GM23338 (cell line): ENCODE measurements around the gene ACSL6. TPM values are rescaled to one million over a fixed set of nuclear protein-coding genes. Genes with fewer than 3 reads are reported as not detected.

ENCODE experiments used
- ATAC-seq: fragments of 200-7000 bp; cut with Tn5 transposase; 3 replicates; pipeline ENCODE4 v1.9.1; 2020
- DNase-seq: peaks from one replicate; pipeline ENCODE4 v3.0.0-alpha.2; 2015; ENCODE audit warnings: low spot score
- H2AFZ ChIP-seq: fragments of 200-600 bp; sonication (generic); 2 replicates; pipeline ENCODE4 v1.8.0; 2016; ENCODE audit warnings: antibody characterized with exemption, mild to moderate bottlenecking, moderate library complexity
- H3F3A ChIP-seq: fragments of 200-600 bp; sonication (generic); replicated peaks from 2 replicates; pipeline ENCODE4 v1.8.0; 2017; ENCODE audit warnings: antibody characterized with exemption, mixed run types, low read depth
- H3K27ac ChIP-seq: fragments of 200-600 bp; sonication (generic); 2 replicates; pipeline ENCODE4 v1.6.1; 2016; ENCODE audit warnings: low read depth
- H3K27me3 ChIP-seq: fragments of 200-600 bp; sonication (generic); 2 replicates; pipeline ENCODE4 v1.8.0; 2016; ENCODE audit warnings: mild to moderate bottlenecking, mixed run types, moderate library complexity; ENCODE audit not compliant: insufficient read depth
- H3K36me3 ChIP-seq: fragments of 200-600 bp; sonication (generic); 2 replicates; pipeline ENCODE4 v1.8.0; 2016; ENCODE audit warnings: mild to moderate bottlenecking; ENCODE audit not compliant: insufficient read depth
- H3K4me1 ChIP-seq: fragments of 200-600 bp; sonication (generic); 2 replicates; pipeline ENCODE4 v1.8.0; 2016; ENCODE audit warnings: mild to moderate bottlenecking, moderate library complexity; ENCODE audit not compliant: insufficient read depth
- H3K4me2 ChIP-seq: fragments of 200-600 bp; sonication (generic); 2 replicates; pipeline ENCODE4 v1.7.1; 2017; ENCODE audit warnings: mixed run types
- H3K4me3 ChIP-seq: fragments of 200-600 bp; sonication (generic); 2 replicates; pipeline ENCODE4 v1.6.1; 2016; ENCODE audit warnings: mixed run types
- H3K79me2 ChIP-seq: fragments of 200-600 bp; sonication (generic); replicated peaks from 2 replicates; pipeline ENCODE4 v1.8.0; 2017; ENCODE audit warnings: mild to moderate bottlenecking; ENCODE audit not compliant: insufficient read depth
- H3K9me2 ChIP-seq: fragments of 200-600 bp; sonication (generic); 2 replicates; pipeline ENCODE4 v1.8.0; 2017; ENCODE audit not compliant: insufficient read depth
- H4K20me1 ChIP-seq: fragments of 200-600 bp; sonication (generic); replicated peaks from 2 replicates; pipeline ENCODE4 v1.8.0; 2017; ENCODE audit warnings: mild to moderate bottlenecking; ENCODE audit not compliant: insufficient read depth
- H3K27ac Mint-ChIP-seq: 2 replicates; pipeline ENCODE4 v1.8.0; 2020; ENCODE audit warnings: inconsistent platforms, mild to moderate bottlenecking, moderate library complexity, mixed read lengths
- H3K27me3 Mint-ChIP-seq: 3 replicates; pipeline ENCODE4 v1.8.0; 2022; ENCODE audit warnings: low read depth, mild to moderate bottlenecking, moderate library complexity, mixed read lengths, inconsistent platforms; ENCODE audit not compliant: insufficient read depth, poor library complexity
- H3K36me3 Mint-ChIP-seq: 3 replicates; pipeline ENCODE4 v1.8.0; 2021; ENCODE audit warnings: low read depth, mild to moderate bottlenecking, inconsistent platforms, moderate library complexity, mixed read lengths
- H3K4me1 Mint-ChIP-seq: 3 replicates; pipeline ENCODE4 v1.8.0; 2020; ENCODE audit warnings: mild to moderate bottlenecking, inconsistent platforms, mixed read lengths
- H3K4me3 Mint-ChIP-seq: 3 replicates; pipeline ENCODE4 v1.8.0; 2021; ENCODE audit warnings: moderate library complexity, mild to moderate bottlenecking, inconsistent platforms, mixed read lengths
- H3K9me3 Mint-ChIP-seq: 3 replicates; pipeline ENCODE4 v1.8.0; 2020; ENCODE audit warnings: moderate library complexity, mild to moderate bottlenecking, inconsistent platforms, mixed read lengths
- CREB1 ChIP-seq: fragments of 250-450 bp; sonication (Bioruptor Pico); IDR thresholded peaks from 2 replicates; pipeline ENCODE4 v1.5.0; 2020; ENCODE audit warnings: low read depth, mild to moderate bottlenecking, moderate library complexity
- ETS1 ChIP-seq: IDR thresholded peaks from 2 replicates; pipeline ENCODE4 v1.6.1; 2016; ENCODE audit warnings: antibody characterized with exemption
- EZH2 ChIP-seq: fragments of 200-600 bp; sonication (generic); IDR thresholded peaks from one replicate; pipeline ENCODE4 v1.8.0; 2017; ENCODE audit warnings: antibody characterized with exemption, mild to moderate bottlenecking, low read depth; ENCODE audit not compliant: unreplicated experiment
- EZH2phosphoT487 ChIP-seq: fragments of 200-600 bp; sonication (generic); IDR thresholded peaks from one replicate; pipeline ENCODE4 v1.8.1; 2018; ENCODE audit warnings: antibody characterized with exemption; ENCODE audit not compliant: unreplicated experiment
- JUNB ChIP-seq: IDR thresholded peaks from one replicate; pipeline ENCODE4 v1.6.1; 2016; ENCODE audit warnings: antibody characterized with exemption; ENCODE audit not compliant: unreplicated experiment
- NANOG ChIP-seq: IDR thresholded peaks from 2 replicates; pipeline ENCODE4 v1.6.1; 2016; ENCODE audit warnings: antibody characterized with exemption, borderline replicate concordance
- POLR2AphosphoS5 ChIP-seq: IDR thresholded peaks from 2 replicates; pipeline ENCODE4 v1.6.1; 2016; ENCODE audit warnings: antibody characterized with exemption, low read depth
- STAT1 ChIP-seq: IDR thresholded peaks from one replicate; pipeline ENCODE4 v1.6.1; 2016; ENCODE audit warnings: antibody characterized with exemption; ENCODE audit not compliant: unreplicated experiment
- ZNF114 ChIP-seq: fragments of 250-450 bp; sonication (Bioruptor Pico); IDR thresholded peaks from 2 replicates; pipeline ENCODE4 v1.5.0; 2020; ENCODE audit warnings: mild to moderate bottlenecking, moderate library complexity
- ZNF331 ChIP-seq: fragments of 250-450 bp; sonication (Bioruptor Pico); IDR thresholded peaks from 2 replicates; pipeline ENCODE4 v1.5.0; 2020; ENCODE audit warnings: low read depth, mild to moderate bottlenecking, moderate library complexity
- polyA plus RNA-seq: library from polyadenylated mRNA; unstranded; fragments of >200 nt; fragmentation: Nextera tagmentation; extraction: Ambion mirVana; gene quantifications from 2 replicates; pipeline ENCODE4 v1.2.1, GENCODE V29; 2016
- total RNA-seq: library from RNA; depleted of rRNA; stranded (reverse); fragments of >200 nt; shearing (Covaris generic); gene quantifications from 2 replicates; pipeline ENCODE4 v1.2.3, GENCODE V29; 2014
- TF ChIP-seq, protein P1 (sequence below), 2 experiments: fragments of 200-600 bp in 1 of 2; sonication (generic) in 1 of 2; conservative IDR thresholded peaks; 2 replicates each; pipeline versions ENCODE4 v1.5.1 to v1.6.1; 2016 to 2017; ENCODE audit warnings: antibody characterized with exemption in 2 of 2, low read depth in 2 of 2, mild to moderate bottlenecking in 2 of 2, moderate library complexity in 1 of 2
- TF ChIP-seq, protein P2 (sequence below): fragments of 250-450 bp; sonication (Bioruptor Pico); IDR thresholded peaks from 2 replicates; pipeline ENCODE4 v1.5.0; 2020; ENCODE audit warnings: mild to moderate bottlenecking, moderate library complexity
- TF ChIP-seq, protein P3 (sequence below): IDR thresholded peaks from one replicate; pipeline ENCODE4 v1.6.1; 2018; ENCODE audit warnings: antibody characterized with exemption; ENCODE audit not compliant: unreplicated experiment

Gene ACSL6
- total and polyA plus RNA-seq, 2 experiments from 2014 or later = 0.76 to 3.6 TPM

GRCh38 chr5:132027027-132027426, 15.6 kb upstream of the ACSL6 start:
- ATAC-seq (no peak), DNase-seq (no peak)
- no peaks in the 10 kb centered on the region for H3K36me3 ChIP-seq
- no peaks in the 10 kb centered on the region for H3K36me3 Mint-ChIP-seq
- H2AFZ ChIP-seq = no peak overlapping the region
- TF ChIP-seq JUNB (no peak), ETS1 (no peak), POLR2AphosphoS5 (no peak), EZH2phosphoT487 (no peak), NANOG (no peak), STAT1 (no peak), EZH2 (no peak), CREB1 (CRISPR knock-in tag) (no peak), ZNF331 (CRISPR knock-in tag) (no peak), ZNF114 (CRISPR knock-in tag) (no peak)
- TF ChIP-seq, protein P1, sequence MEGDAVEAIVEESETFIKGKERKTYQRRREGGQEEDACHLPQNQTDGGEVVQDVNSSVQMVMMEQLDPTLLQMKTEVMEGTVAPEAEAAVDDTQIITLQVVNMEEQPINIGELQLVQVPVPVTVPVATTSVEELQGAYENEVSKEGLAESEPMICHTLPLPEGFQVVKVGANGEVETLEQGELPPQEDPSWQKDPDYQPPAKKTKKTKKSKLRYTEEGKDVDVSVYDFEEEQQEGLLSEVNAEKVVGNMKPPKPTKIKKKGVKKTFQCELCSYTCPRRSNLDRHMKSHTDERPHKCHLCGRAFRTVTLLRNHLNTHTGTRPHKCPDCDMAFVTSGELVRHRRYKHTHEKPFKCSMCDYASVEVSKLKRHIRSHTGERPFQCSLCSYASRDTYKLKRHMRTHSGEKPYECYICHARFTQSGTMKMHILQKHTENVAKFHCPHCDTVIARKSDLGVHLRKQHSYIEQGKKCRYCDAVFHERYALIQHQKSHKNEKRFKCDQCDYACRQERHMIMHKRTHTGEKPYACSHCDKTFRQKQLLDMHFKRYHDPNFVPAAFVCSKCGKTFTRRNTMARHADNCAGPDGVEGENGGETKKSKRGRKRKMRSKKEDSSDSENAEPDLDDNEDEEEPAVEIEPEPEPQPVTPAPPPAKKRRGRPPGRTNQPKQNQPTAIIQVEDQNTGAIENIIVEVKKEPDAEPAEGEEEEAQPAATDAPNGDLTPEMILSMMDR (conservative IDR thresholded peaks at IDR 0.05; ENCODE audit: low read depth in 2 of 2) = no peak
- TF ChIP-seq, protein P2, sequence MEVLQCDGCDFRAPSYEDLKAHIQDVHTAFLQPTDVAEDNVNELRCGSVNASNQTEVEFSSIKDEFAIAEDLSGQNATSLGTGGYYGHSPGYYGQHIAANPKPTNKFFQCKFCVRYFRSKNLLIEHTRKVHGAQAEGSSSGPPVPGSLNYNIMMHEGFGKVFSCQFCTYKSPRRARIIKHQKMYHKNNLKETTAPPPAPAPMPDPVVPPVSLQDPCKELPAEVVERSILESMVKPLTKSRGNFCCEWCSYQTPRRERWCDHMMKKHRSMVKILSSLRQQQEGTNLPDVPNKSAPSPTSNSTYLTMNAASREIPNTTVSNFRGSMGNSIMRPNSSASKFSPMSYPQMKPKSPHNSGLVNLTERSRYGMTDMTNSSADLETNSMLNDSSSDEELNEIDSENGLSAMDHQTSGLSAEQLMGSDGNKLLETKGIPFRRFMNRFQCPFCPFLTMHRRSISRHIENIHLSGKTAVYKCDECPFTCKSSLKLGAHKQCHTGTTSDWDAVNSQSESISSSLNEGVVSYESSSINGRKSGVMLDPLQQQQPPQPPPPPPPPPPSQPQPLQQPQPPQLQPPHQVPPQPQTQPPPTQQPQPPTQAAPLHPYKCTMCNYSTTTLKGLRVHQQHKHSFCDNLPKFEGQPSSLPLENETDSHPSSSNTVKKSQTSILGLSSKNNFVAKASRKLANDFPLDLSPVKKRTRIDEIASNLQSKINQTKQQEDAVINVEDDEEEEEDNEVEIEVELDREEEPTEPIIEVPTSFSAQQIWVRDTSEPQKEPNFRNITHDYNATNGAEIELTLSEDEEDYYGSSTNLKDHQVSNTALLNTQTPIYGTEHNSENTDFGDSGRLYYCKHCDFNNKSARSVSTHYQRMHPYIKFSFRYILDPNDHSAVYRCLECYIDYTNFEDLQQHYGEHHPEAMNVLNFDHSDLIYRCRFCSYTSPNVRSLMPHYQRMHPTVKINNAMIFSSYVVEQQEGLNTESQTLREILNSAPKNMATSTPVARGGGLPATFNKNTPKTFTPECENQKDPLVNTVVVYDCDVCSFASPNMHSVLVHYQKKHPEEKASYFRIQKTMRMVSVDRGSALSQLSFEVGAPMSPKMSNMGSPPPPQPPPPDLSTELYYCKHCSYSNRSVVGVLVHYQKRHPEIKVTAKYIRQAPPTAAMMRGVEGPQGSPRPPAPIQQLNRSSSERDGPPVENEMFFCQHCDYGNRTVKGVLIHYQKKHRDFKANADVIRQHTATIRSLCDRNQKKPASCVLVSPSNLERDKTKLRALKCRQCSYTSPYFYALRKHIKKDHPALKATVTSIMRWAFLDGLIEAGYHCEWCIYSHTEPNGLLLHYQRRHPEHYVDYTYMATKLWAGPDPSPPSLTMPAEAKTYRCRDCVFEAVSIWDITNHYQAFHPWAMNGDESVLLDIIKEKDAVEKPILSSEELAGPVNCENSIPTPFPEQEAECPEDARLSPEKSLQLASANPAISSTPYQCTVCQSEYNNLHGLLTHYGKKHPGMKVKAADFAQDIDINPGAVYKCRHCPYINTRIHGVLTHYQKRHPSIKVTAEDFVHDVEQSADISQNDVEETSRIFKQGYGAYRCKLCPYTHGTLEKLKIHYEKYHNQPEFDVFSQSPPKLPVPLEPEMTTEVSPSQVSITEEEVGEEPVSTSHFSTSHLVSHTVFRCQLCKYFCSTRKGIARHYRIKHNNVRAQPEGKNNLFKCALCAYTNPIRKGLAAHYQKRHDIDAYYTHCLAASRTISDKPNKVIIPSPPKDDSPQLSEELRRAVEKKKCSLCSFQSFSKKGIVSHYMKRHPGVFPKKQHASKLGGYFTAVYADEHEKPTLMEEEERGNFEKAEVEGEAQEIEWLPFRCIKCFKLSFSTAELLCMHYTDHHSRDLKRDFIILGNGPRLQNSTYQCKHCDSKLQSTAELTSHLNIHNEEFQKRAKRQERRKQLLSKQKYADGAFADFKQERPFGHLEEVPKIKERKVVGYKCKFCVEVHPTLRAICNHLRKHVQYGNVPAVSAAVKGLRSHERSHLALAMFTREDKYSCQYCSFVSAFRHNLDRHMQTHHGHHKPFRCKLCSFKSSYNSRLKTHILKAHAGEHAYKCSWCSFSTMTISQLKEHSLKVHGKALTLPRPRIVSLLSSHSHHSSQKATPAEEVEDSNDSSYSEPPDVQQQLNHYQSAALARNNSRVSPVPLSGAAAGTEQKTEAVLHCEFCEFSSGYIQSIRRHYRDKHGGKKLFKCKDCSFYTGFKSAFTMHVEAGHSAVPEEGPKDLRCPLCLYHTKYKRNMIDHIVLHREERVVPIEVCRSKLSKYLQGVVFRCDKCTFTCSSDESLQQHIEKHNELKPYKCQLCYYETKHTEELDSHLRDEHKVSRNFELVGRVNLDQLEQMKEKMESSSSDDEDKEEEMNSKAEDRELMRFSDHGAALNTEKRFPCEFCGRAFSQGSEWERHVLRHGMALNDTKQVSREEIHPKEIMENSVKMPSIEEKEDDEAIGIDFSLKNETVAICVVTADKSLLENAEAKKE = no peak
- TF ChIP-seq, protein P3, sequence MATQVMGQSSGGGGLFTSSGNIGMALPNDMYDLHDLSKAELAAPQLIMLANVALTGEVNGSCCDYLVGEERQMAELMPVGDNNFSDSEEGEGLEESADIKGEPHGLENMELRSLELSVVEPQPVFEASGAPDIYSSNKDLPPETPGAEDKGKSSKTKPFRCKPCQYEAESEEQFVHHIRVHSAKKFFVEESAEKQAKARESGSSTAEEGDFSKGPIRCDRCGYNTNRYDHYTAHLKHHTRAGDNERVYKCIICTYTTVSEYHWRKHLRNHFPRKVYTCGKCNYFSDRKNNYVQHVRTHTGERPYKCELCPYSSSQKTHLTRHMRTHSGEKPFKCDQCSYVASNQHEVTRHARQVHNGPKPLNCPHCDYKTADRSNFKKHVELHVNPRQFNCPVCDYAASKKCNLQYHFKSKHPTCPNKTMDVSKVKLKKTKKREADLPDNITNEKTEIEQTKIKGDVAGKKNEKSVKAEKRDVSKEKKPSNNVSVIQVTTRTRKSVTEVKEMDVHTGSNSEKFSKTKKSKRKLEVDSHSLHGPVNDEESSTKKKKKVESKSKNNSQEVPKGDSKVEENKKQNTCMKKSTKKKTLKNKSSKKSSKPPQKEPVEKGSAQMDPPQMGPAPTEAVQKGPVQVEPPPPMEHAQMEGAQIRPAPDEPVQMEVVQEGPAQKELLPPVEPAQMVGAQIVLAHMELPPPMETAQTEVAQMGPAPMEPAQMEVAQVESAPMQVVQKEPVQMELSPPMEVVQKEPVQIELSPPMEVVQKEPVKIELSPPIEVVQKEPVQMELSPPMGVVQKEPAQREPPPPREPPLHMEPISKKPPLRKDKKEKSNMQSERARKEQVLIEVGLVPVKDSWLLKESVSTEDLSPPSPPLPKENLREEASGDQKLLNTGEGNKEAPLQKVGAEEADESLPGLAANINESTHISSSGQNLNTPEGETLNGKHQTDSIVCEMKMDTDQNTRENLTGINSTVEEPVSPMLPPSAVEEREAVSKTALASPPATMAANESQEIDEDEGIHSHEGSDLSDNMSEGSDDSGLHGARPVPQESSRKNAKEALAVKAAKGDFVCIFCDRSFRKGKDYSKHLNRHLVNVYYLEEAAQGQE = no peak
- no peak overlapping the region for H3K4me3 ChIP-seq
- no peaks in the 10 kb centered on the region for H3K4me1 ChIP-seq
- H3K9me3 Mint-ChIP-seq = no peaks in the 10 kb centered on the region
- 0 out of 2 replicates have a peak, but pooled peaks cover 7% of the 10 kb centered on the region for H3K9me2 ChIP-seq
- H3K4me2 ChIP-seq = no peak overlapping the region
- peaks cover 3% of the 10 kb centered on the region for H3K27me3 Mint-ChIP-seq
- no peak overlapping the region for H3K4me3 Mint-ChIP-seq
- no peaks in the 10 kb centered on the region for H3K27me3 ChIP-seq
- no peaks in the 10 kb centered on the region for H4K20me1 ChIP-seq
- H3K4me1 Mint-ChIP-seq = no peaks in the 10 kb centered on the region
- no peak overlapping the region for H3K27ac Mint-ChIP-seq
- no peaks in the 10 kb centered on the region for H3F3A ChIP-seq
- no peaks in the 10 kb centered on the region for H3K79me2 ChIP-seq
- no peak overlapping the region for H3K27ac ChIP-seq
